Epithelial cell of proximal tubule (primary cell): ENCODE results near the gene SORBS2. TPM values are rescaled to one million over a fixed set of nuclear protein-coding genes. Genes with fewer than 3 reads are reported as not detected.

Experiments
- DNase-seq: peaks from one replicate; pipeline ENCODE4 v3.0.0-alpha.2; 2011; ENCODE audit warnings: low read depth
- H3K4me3 ChIP-seq: 2 replicates; pipeline ENCODE4 v1.5.1; 2011; ENCODE audit warnings: low read depth, mild to moderate bottlenecking, low read length
- CTCF ChIP-seq: conservative IDR thresholded peaks from 2 replicates; pipeline ENCODE4 v1.5.1; 2012; ENCODE audit warnings: low read depth, mild to moderate bottlenecking, low read length
- total RNA-seq: library from RNA; depleted of rRNA; stranded (reverse); fragments of >200 nt; gene quantifications from 2 replicates; pipeline ENCODE4 v1.2.3, GENCODE V29; 2015

SORBS2 gene
- total RNA-seq, 1 donor from 2014 or later: 11.6 TPM

DNA sequence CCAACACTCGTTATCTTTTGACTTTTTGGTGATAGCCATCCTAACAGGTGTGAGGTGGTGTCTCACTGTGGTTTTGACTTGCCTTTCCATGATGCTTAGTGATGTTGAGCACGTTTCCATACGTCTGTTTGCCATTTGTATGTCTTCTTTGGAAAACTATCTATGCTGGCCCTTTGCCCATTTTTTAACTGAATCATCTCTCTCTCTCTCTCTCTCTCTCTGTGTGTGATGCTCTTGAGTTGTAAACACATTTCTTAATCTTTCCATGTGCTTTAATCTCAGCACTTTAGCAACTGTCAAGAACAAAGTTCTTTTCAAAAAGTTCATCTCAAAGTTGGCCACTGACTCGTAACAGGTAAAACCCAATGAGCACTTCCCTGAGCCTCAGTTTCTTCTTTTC, 10.5 kb downstream of the SORBS2 start:
- DNase-seq: no peak
- no peak for TF ChIP-seq CTCF
- H3K4me3 ChIP-seq: no peak overlapping the region

- no peak for DNase-seq
- TF ChIP-seq CTCF: no peak
- no peak overlapping the region for H3K4me3 ChIP-seq
These were observed 11.6 kb downstream of the SORBS2 start for GRCh38 chr4:185800266-185800945.

- no peak for TF ChIP-seq CTCF
- no peak for DNase-seq
- H3K4me3 ChIP-seq: no peak overlapping the region
These were observed 12.6 kb downstream of the SORBS2 start for GRCh38 chr4:185799442-185799841.

DNA sequence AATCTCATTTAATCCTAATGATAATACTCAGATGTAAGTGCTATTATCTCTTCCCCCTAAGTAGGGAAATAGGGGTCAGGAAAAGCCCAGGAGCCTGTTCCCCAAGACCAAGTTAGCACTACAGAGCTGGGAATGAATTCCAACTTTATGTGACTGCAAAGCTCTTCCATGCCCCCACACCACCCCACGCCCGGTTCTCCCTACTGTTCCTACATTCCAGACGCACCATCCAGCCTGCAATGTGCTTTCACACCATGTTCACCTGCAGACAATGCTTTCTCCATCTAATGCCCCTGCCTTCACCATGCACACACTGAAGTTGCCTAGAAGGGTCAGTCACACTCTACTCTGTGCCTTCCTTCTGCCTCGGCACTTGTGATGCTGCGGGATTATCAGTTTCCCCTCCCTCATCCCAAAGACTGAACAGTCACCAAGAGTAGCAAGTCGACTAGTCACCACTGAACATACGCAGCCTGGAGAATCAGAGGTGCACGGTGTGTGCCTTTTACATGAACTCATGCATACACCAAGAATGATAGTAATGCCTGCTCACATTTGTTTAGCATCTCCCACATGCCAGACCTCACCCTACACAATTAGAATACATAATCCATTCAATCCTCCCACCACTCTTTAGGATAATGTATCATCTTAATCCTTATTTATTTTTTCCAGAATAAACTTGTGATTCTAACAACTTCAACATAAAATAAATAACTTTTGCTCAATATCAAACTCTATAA, 14.2 kb downstream of the SORBS2 start:
- no peak overlapping the region for H3K4me3 ChIP-seq
- DNase-seq: no peak
- no peak for TF ChIP-seq CTCF

- DNase-seq: no peak
- H3K4me3 ChIP-seq: no peak overlapping the region
- no peak for TF ChIP-seq CTCF
These were observed 15.0 kb downstream of the SORBS2 start for GRCh38 chr4:185797018-185797417.

DNA sequence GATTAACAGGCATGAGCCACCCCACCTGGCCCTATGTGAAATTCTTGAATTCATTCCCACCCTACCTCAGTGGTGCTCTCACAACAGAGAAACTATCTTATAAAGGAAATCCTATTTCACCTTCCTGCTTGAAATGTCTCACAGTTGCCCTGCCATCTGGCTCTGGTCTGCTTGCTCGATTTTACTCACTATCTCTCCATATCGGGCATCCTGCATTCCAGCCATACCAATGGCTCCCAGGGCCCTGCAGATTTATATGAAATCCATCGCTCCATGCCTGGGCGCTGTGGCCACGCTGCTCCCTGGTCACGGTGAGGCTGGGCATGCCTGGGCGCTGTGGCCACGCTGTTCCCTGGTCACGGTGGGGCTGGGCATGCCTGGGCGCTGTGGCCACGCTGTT, 15.8 kb downstream of the SORBS2 start:
- no peak overlapping the region for H3K4me3 ChIP-seq
- TF ChIP-seq CTCF: no peak
- no peak for DNase-seq
